ENCODE measurements around the gene SLC4A1. TPM values are rescaled to one million over a fixed set of nuclear protein-coding genes. Genes with fewer than 3 reads are reported as not detected.
A peak's percentile ranks its signal among the peaks of the same experiment; 100 is the strongest.
"Not testable (repeated sequence)": the region's sequence is repeated elsewhere in the genome, so short reads cannot be mapped to it uniquely, and the experiment has no call there.

The SLC4A1 gene
- total RNA-seq, 1 donor from 2014 or later: not detected

GRCh38 chr17:44257815-44258760 is 9.8 kb downstream of the SLC4A1 start:
- no peak for DNase-seq (ENCODE audit: low read depth)

GRCh38 chr17:44256671-44257070 is 11.3 kb downstream of the SLC4A1 start:
- DNase-seq (ENCODE audit: low read depth): no peak

- no peak for DNase-seq (ENCODE audit: low read depth)
Observed at GRCh38 chr17:44255915-44256314, 12.0 kb downstream of the SLC4A1 start.

GRCh38 chr17:44254361-44255095 is 13.4 kb downstream of the SLC4A1 start:
- DNase-seq (ENCODE audit: low read depth): no peak

- no peak for DNase-seq (ENCODE audit: low read depth)
Observed at GRCh38 chr17:44253006-44253405, 14.9 kb downstream of the SLC4A1 start.

- no peak for DNase-seq (ENCODE audit: low read depth)
Observed at GRCh38 chr17:44251062-44251461, 16.9 kb downstream of the SLC4A1 start.

GRCh38 chr17:44249501-44250246 is 18.3 kb downstream of the SLC4A1 start:
- DNase-seq (ENCODE audit: low read depth): no peak

GRCh38 chr17:44247876-44248736 is 19.8 kb downstream of the SLC4A1 start:
- DNase-seq (ENCODE audit: low read depth): no peak

- peak; percentile 96 for DNase-seq (ENCODE audit: low read depth)
Observed at GRCh38 chr17:44247440-44247841, 20.5 kb downstream of the SLC4A1 start.

GRCh38 chr17:44241106-44241624 is 26.8 kb downstream of the SLC4A1 start:
- DNase-seq (ENCODE audit: low read depth): no peak

GRCh38 chr17:44237886-44238285 is 30.0 kb downstream of the SLC4A1 start:
- DNase-seq (ENCODE audit: low read depth): not testable (repeated sequence)

- no peak for DNase-seq (ENCODE audit: low read depth)
Observed at GRCh38 chr17:44236444-44236991, 31.4 kb downstream of the SLC4A1 start.

- DNase-seq (ENCODE audit: low read depth): no peak
Observed at GRCh38 chr17:44235583-44235936, 32.4 kb downstream of the SLC4A1 start.

GRCh38 chr17:44233582-44233981 is 34.4 kb downstream of the SLC4A1 start:
- no peak for DNase-seq (ENCODE audit: low read depth)

GRCh38 chr17:44232061-44232460 is 35.9 kb downstream of the SLC4A1 start:
- no peak for DNase-seq (ENCODE audit: low read depth)

GRCh38 chr17:44230140-44230539 is 37.8 kb downstream of the SLC4A1 start:
- no peak for DNase-seq (ENCODE audit: low read depth)

GRCh38 chr17:44229090-44229489 is 38.8 kb downstream of the SLC4A1 start:
- DNase-seq (ENCODE audit: low read depth): no peak

GRCh38 chr17:44223541-44224071 is 44.3 kb downstream of the SLC4A1 start:
- DNase-seq (ENCODE audit: low read depth): no peak

- peak; percentile 97 for DNase-seq (ENCODE audit: low read depth)
Observed at GRCh38 chr17:44222112-44222869, 45.6 kb downstream of the SLC4A1 start.
